Tibial nerve (tissue), 4 donors: ENCODE data around the gene CCDC74A.
"Not testable (repeated sequence)": the region's sequence is repeated elsewhere in the genome, so short reads cannot be mapped to it uniquely, and the experiment has no call there.

ENCODE experiments used
- EP300 ChIP-seq, 2 donors: sonication (generic); formaldehyde crosslinking; IDR thresholded peaks; one replicate each; pipeline ENCODE4 v1.6.1; 2017; ENCODE audit warnings: antibody characterized with exemption in 2 of 2, mild to moderate bottlenecking in 1 of 2
- POLR2A ChIP-seq, 2 donors: fragments of 450-650 bp; IDR thresholded peaks; one replicate each; pipeline ENCODE4 v1.6.1; 2017; ENCODE audit warnings: antibody characterized with exemption in 2 of 2, mild to moderate bottlenecking in 2 of 2, moderate library complexity in 2 of 2
- TF ChIP-seq, protein P1 (sequence below), 5 experiments: fragments of 200-600 bp in 3 of 5; fragments of 450-650 bp in 2 of 5; sonication (generic) in 3 of 5; IDR thresholded peaks; one replicate each; pipeline ENCODE4 v1.5.1; 2016 to 2019; ENCODE audit warnings: antibody characterized with exemption in 5 of 5, mild to moderate bottlenecking in 3 of 5, moderate library complexity in 2 of 5

- TF ChIP-seq, protein P1, sequence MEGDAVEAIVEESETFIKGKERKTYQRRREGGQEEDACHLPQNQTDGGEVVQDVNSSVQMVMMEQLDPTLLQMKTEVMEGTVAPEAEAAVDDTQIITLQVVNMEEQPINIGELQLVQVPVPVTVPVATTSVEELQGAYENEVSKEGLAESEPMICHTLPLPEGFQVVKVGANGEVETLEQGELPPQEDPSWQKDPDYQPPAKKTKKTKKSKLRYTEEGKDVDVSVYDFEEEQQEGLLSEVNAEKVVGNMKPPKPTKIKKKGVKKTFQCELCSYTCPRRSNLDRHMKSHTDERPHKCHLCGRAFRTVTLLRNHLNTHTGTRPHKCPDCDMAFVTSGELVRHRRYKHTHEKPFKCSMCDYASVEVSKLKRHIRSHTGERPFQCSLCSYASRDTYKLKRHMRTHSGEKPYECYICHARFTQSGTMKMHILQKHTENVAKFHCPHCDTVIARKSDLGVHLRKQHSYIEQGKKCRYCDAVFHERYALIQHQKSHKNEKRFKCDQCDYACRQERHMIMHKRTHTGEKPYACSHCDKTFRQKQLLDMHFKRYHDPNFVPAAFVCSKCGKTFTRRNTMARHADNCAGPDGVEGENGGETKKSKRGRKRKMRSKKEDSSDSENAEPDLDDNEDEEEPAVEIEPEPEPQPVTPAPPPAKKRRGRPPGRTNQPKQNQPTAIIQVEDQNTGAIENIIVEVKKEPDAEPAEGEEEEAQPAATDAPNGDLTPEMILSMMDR (IDR thresholded peaks at IDR 0.05): not testable (repeated sequence)
- not testable (repeated sequence) for TF ChIP-seq POLR2A, EP300 (IDR thresholded peaks at IDR 0.05)
Observed at GRCh38 chr2:131503587-131503986, 24.1 kb upstream of the CCDC74A start.
